SU-DHL-6 (cell line): ENCODE results near the gene NOCT.
A peak's percentile ranks its signal among the peaks of the same experiment; 100 is the strongest.

Source experiments
- H2AFZ ChIP-seq: fragments of 200-600 bp; sonication (generic); 2 replicates; pipeline ENCODE4 v1.6.1; 2014; ENCODE audit warnings: low read depth, mild to moderate bottlenecking, moderate library complexity, mixed read lengths, antibody characterized with exemption, low read length; ENCODE audit not compliant: severe bottlenecking
- H3F3A ChIP-seq: fragments of 200-600 bp; shearing (Covaris generic); 2 replicates; pipeline ENCODE4 v1.6.0; 2016; ENCODE audit warnings: antibody characterized with exemption, mild to moderate bottlenecking; ENCODE audit not compliant: insufficient read depth
- H3K27ac ChIP-seq: fragments of 200-600 bp; sonication (generic); 2 replicates; pipeline ENCODE4 v1.5.1; 2016; ENCODE audit warnings: low read depth, mild to moderate bottlenecking, low read length, moderate library complexity, mixed read lengths
- H3K27me3 ChIP-seq: fragments of 200-600 bp; sonication (generic), shearing (Covaris generic); 2 replicates; pipeline ENCODE4 v1.6.0; 2014; ENCODE audit warnings: mild to moderate bottlenecking, low read length
- H3K36me3 ChIP-seq: fragments of 200-600 bp; sonication (generic); 2 replicates; pipeline ENCODE4 v1.6.1; 2014; ENCODE audit warnings: mild to moderate bottlenecking, low read length, mixed read lengths
- H3K4me2 ChIP-seq: fragments of 300-600, 200-600 bp; shearing (Covaris generic), sonication (generic); 2 replicates; pipeline ENCODE4 v1.6.0; 2014; ENCODE audit warnings: low read length, low read depth, mild to moderate bottlenecking; ENCODE audit not compliant: poor library complexity, severe bottlenecking
- H3K4me3 ChIP-seq: fragments of 200-600 bp; sonication (generic); 2 replicates; pipeline ENCODE4 v1.5.1; 2014; ENCODE audit warnings: antibody characterized with exemption, low read length, mild to moderate bottlenecking, mixed read lengths; ENCODE audit not compliant: insufficient read depth, poor library complexity, severe bottlenecking
- H3K79me2 ChIP-seq: fragments of 200-600 bp; sonication (generic); 2 replicates; pipeline ENCODE4 v1.6.1; 2014; ENCODE audit warnings: mild to moderate bottlenecking, low read length, moderate library complexity; ENCODE audit not compliant: insufficient read depth
- H3K9ac ChIP-seq: fragments of 200-600 bp; sonication (generic); 2 replicates; pipeline ENCODE4 v1.7.0; 2014; ENCODE audit warnings: mild to moderate bottlenecking, low read length
- H3K9me2 ChIP-seq: fragments of 200-600 bp; sonication (generic); replicated peaks from 2 replicates; pipeline ENCODE4 v1.6.1; 2014; ENCODE audit warnings: low read length; ENCODE audit not compliant: insufficient read depth
- H3K9me3 ChIP-seq: fragments of 200-600 bp; sonication (generic); 2 replicates; pipeline ENCODE4 v1.6.1; 2014; ENCODE audit warnings: low read length, mixed read lengths; ENCODE audit not compliant: insufficient read depth
- H4K20me1 ChIP-seq: fragments of 200-600 bp; sonication (generic); 2 replicates; pipeline ENCODE4 v1.6.1; 2014; ENCODE audit warnings: low read depth, mild to moderate bottlenecking, antibody characterized with exemption, low read length, moderate library complexity, mixed read lengths
- CTCF ChIP-seq: fragments of 200-600 bp; sonication (generic); IDR thresholded peaks from one replicate; pipeline ENCODE4 v1.5.1; 2017; ENCODE audit warnings: antibody characterized with exemption, mild to moderate bottlenecking, low read length, moderate library complexity; ENCODE audit not compliant: insufficient read depth, poor library complexity, severe bottlenecking
- EZH2phosphoT487 ChIP-seq: fragments of 200-600 bp; sonication (generic), shearing (Covaris generic); conservative IDR thresholded peaks from 2 replicates; pipeline ENCODE4 v1.6.1; 2018; ENCODE audit warnings: mild to moderate bottlenecking, antibody characterized with exemption, low read length, moderate library complexity, mixed read lengths

NOCT gene

GRCh38 chr4:139077567-139078355 is 62.2 kb downstream of the NOCT start:
- no peak overlapping the region for H3K4me3 ChIP-seq
- no peak overlapping the region for H3K9ac ChIP-seq
- H3K27me3 ChIP-seq, result no peaks in the 10 kb centered on the region
- H2AFZ ChIP-seq, result no peak overlapping the region
- H3K9me2 ChIP-seq, result no peaks in the 10 kb centered on the region
- peaks cover 5% of the 10 kb centered on the region; the same call in 1 of the 2 replicates for H3K36me3 ChIP-seq
- peaks cover 94% of the 10 kb centered on the region for H3K79me2 ChIP-seq
- peaks cover 10% of the 10 kb centered on the region; the same call in 1 of the 2 replicates for H3F3A ChIP-seq
- H3K9me3 ChIP-seq, result no peaks in the 10 kb centered on the region
- H3K27ac ChIP-seq, result no peak overlapping the region
- TF ChIP-seq CTCF (no peak), EZH2phosphoT487 (no peak)
- peak overlapping the region; percentile 7 for H3K4me2 ChIP-seq
- H4K20me1 ChIP-seq, result no peaks in the 10 kb centered on the region

DNA sequence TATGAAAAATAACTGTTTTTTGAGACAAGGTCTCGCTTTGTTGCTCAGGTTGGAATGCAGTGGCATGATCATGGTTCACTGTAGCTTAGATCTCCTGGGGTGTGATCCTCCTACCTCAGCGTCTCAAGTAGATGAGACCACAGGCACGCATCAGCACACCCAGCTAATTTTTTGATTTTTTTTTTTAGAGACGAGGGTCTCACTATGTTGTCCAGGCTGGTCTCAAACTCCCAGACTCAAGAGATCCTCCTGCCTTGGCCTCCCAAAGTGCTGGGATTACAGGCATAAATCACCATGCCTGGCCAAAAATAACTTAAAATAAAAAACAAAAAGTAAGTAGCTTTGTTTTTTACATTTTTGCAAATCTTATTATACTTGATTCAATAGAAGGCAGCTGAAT is 63.3 kb downstream of the NOCT start:
- Histone ChIP-seq H3K9me2 (no peaks in the 10 kb centered on the region), H3K4me2 (no peak overlapping the region), H2AFZ (no peak overlapping the region), H3K4me3 (no peak overlapping the region), H3K9ac (no peak overlapping the region), H4K20me1 (no peaks in the 10 kb centered on the region), H3K79me2 (peaks cover 91% of the 10 kb centered on the region), H3F3A (peaks cover 18% of the 10 kb centered on the region; the same call in 1 of the 2 replicates), H3K27me3 (no peaks in the 10 kb centered on the region), H3K9me3 (no peaks in the 10 kb centered on the region), H3K36me3 (no peaks in the 10 kb centered on the region), H3K27ac (no peak overlapping the region)
- TF ChIP-seq EZH2phosphoT487 (no peak), CTCF (no peak)

DNA sequence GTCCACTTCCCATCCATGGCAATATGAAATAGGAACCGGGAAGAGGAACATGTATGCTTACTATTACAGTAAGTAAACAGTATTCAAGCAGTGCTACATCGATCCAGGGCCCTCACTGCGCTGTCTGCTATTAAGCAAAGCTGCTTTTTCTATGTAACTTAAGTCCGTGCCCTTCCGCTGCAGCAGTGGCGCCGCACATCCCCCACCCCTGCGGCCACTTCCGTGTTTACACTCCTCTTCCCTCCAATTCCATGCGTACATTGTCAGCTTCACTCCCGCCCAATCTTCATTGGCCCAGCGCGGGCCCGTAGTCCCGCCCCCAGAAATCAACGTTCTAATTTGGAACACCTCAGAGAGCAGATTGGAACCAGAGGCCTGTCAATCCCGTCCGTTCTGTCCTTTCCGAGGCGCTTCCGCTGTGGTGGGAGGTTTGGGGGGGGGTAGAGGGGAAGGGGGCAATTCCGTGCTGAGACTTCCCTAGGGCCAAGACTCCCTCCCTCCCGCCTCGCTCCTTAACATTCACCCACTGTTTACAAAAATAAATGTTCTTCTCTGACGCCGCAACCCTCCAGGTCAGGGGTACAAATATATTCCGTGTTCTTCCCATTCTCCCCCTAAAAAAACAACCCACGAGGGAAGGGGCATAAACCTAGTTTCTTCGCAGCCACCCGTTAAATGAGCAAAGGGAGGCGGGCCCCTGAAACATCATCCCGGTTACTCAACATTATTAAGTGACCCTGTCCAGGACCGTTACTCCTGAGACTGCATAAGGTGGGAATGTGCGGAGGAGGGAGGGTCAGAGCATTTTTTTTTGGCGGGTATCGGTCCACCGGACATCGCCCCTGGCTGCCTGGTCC is 67.4 kb downstream of the NOCT start:
- Histone ChIP-seq H3K27ac (peak overlapping the region; percentile 89), H2AFZ (peak overlapping the region; percentile 80), H3K4me3 (peak overlapping the region; percentile 72), H4K20me1 (no peaks in the 10 kb centered on the region), H3K79me2 (peaks cover 53% of the 10 kb centered on the region), H3K36me3 (no peaks in the 10 kb centered on the region), H3K9me2 (no peaks in the 10 kb centered on the region), H3K9ac (peak overlapping the region; percentile 93), H3K4me2 (peak overlapping the region; percentile 96), H3F3A (peaks cover 36% of the 10 kb centered on the region), H3K9me3 (no peaks in the 10 kb centered on the region), H3K27me3 (no peaks in the 10 kb centered on the region)
- no peak for TF ChIP-seq CTCF
- no peak for TF ChIP-seq EZH2phosphoT487
